OCI-LY1 (cell line): Measurements from ENCODE around the gene RAI1.

Experiments
- EZH2 ChIP-seq: fragments of 200-600 bp; sonication (generic), shearing (Covaris generic); IDR thresholded peaks from 2 replicates; pipeline ENCODE4 v1.8.0; 2017; ENCODE audit warnings: borderline replicate concordance, mixed run types, mild to moderate bottlenecking, antibody characterized with exemption, low read length, moderate library complexity, mixed read lengths
- TF ChIP-seq, protein P1 (sequence below): fragments of 200-600 bp; sonication (generic), shearing (Covaris generic); IDR thresholded peaks from 2 replicates; pipeline ENCODE4 v1.5.1; 2017; ENCODE audit warnings: mild to moderate bottlenecking, antibody characterized with exemption, low read length, moderate library complexity, mixed read lengths

- TF ChIP-seq, protein P1, sequence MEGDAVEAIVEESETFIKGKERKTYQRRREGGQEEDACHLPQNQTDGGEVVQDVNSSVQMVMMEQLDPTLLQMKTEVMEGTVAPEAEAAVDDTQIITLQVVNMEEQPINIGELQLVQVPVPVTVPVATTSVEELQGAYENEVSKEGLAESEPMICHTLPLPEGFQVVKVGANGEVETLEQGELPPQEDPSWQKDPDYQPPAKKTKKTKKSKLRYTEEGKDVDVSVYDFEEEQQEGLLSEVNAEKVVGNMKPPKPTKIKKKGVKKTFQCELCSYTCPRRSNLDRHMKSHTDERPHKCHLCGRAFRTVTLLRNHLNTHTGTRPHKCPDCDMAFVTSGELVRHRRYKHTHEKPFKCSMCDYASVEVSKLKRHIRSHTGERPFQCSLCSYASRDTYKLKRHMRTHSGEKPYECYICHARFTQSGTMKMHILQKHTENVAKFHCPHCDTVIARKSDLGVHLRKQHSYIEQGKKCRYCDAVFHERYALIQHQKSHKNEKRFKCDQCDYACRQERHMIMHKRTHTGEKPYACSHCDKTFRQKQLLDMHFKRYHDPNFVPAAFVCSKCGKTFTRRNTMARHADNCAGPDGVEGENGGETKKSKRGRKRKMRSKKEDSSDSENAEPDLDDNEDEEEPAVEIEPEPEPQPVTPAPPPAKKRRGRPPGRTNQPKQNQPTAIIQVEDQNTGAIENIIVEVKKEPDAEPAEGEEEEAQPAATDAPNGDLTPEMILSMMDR: no peak
- TF ChIP-seq EZH2: no peak
These were observed 85.0 kb downstream of the RAI1 start for GRCh38 chr17:17766077-17766743.
